HL-60 (cell line): ENCODE measurements around the gene WNT8A.

ENCODE experiments used
- DNase-seq, 2 experiments: peaks; one replicate each; pipeline ENCODE4 v3.0.0-alpha.2; 2010 to 2020; ENCODE audit warnings: low read depth in 1 of 2, low spot score in 1 of 2
- H3K27ac ChIP-seq: fragments of 250-450 bp; sonication (Bioruptor Pico); replicated peaks from 2 replicates; pipeline ENCODE4 v1.5.1; 2020; ENCODE audit warnings: mild to moderate bottlenecking, moderate library complexity
- H3K27me3 ChIP-seq: fragments of 250-450 bp; sonication (Bioruptor Pico); 2 replicates; pipeline ENCODE4 v1.5.1; 2021; ENCODE audit warnings: mild to moderate bottlenecking, moderate library complexity; ENCODE audit not compliant: insufficient read depth, poor library complexity, severe bottlenecking
- H3K4me3 ChIP-seq: replicated peaks from 2 replicates; pipeline ENCODE4 v1.5.1; 2011; ENCODE audit warnings: mild to moderate bottlenecking, control low read depth, low read length; ENCODE audit not compliant: insufficient read depth
- GABPA ChIP-seq: IDR thresholded peaks from 2 replicates; pipeline ENCODE4 v1.6.1; 2012; ENCODE audit warnings: low read depth
- POLR2AphosphoS5 ChIP-seq: IDR thresholded peaks from 2 replicates; pipeline ENCODE4 v1.6.1; 2012; ENCODE audit warnings: low read depth
- SPI1 ChIP-seq: IDR thresholded peaks from 2 replicates; pipeline ENCODE4 v1.6.1; 2012; ENCODE audit warnings: low read depth, mild to moderate bottlenecking, borderline replicate concordance
- TF ChIP-seq, protein P1 (sequence below): IDR thresholded peaks from 2 replicates; pipeline ENCODE4 v1.6.1; 2012; ENCODE audit warnings: low read depth; ENCODE audit not compliant: insufficient replicate concordance
- TF ChIP-seq, protein P2 (sequence below): IDR thresholded peaks from one replicate; pipeline ENCODE4 v1.5.1; 2011; ENCODE audit warnings: low read length, control low read depth, inconsistent platforms; ENCODE audit not compliant: insufficient read depth

Gene WNT8A

DNA sequence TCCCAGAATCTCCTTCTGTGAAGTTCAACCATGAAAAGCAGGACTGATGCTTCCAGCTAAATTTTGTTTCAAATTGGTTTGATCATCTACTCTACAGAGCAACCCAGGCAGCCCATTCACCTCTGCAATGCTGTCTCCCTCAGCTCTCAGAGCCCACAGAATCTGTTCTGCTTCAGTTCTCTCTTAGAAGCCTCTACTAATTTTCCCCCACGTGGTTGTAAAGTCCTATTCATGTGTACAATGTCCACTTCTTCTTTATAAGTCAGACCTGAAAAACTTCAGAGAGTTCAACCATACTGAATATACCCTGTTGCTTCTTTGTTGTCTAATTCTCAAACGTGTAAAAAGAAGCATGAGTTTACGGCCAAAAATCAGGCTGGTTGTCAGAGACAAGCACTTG lies 29.6 kb upstream of the WNT8A start:
- H3K27me3 ChIP-seq: no peaks in the 10 kb centered on the region
- DNase-seq: no peak
- no peak overlapping the region for H3K27ac ChIP-seq
- no peak overlapping the region for H3K4me3 ChIP-seq
- TF ChIP-seq GABPA (no peak), SPI1 (no peak), POLR2AphosphoS5 (no peak)
- TF ChIP-seq, protein P1, sequence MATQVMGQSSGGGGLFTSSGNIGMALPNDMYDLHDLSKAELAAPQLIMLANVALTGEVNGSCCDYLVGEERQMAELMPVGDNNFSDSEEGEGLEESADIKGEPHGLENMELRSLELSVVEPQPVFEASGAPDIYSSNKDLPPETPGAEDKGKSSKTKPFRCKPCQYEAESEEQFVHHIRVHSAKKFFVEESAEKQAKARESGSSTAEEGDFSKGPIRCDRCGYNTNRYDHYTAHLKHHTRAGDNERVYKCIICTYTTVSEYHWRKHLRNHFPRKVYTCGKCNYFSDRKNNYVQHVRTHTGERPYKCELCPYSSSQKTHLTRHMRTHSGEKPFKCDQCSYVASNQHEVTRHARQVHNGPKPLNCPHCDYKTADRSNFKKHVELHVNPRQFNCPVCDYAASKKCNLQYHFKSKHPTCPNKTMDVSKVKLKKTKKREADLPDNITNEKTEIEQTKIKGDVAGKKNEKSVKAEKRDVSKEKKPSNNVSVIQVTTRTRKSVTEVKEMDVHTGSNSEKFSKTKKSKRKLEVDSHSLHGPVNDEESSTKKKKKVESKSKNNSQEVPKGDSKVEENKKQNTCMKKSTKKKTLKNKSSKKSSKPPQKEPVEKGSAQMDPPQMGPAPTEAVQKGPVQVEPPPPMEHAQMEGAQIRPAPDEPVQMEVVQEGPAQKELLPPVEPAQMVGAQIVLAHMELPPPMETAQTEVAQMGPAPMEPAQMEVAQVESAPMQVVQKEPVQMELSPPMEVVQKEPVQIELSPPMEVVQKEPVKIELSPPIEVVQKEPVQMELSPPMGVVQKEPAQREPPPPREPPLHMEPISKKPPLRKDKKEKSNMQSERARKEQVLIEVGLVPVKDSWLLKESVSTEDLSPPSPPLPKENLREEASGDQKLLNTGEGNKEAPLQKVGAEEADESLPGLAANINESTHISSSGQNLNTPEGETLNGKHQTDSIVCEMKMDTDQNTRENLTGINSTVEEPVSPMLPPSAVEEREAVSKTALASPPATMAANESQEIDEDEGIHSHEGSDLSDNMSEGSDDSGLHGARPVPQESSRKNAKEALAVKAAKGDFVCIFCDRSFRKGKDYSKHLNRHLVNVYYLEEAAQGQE: no peak
- TF ChIP-seq, protein P2, sequence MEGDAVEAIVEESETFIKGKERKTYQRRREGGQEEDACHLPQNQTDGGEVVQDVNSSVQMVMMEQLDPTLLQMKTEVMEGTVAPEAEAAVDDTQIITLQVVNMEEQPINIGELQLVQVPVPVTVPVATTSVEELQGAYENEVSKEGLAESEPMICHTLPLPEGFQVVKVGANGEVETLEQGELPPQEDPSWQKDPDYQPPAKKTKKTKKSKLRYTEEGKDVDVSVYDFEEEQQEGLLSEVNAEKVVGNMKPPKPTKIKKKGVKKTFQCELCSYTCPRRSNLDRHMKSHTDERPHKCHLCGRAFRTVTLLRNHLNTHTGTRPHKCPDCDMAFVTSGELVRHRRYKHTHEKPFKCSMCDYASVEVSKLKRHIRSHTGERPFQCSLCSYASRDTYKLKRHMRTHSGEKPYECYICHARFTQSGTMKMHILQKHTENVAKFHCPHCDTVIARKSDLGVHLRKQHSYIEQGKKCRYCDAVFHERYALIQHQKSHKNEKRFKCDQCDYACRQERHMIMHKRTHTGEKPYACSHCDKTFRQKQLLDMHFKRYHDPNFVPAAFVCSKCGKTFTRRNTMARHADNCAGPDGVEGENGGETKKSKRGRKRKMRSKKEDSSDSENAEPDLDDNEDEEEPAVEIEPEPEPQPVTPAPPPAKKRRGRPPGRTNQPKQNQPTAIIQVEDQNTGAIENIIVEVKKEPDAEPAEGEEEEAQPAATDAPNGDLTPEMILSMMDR: no peak

DNA sequence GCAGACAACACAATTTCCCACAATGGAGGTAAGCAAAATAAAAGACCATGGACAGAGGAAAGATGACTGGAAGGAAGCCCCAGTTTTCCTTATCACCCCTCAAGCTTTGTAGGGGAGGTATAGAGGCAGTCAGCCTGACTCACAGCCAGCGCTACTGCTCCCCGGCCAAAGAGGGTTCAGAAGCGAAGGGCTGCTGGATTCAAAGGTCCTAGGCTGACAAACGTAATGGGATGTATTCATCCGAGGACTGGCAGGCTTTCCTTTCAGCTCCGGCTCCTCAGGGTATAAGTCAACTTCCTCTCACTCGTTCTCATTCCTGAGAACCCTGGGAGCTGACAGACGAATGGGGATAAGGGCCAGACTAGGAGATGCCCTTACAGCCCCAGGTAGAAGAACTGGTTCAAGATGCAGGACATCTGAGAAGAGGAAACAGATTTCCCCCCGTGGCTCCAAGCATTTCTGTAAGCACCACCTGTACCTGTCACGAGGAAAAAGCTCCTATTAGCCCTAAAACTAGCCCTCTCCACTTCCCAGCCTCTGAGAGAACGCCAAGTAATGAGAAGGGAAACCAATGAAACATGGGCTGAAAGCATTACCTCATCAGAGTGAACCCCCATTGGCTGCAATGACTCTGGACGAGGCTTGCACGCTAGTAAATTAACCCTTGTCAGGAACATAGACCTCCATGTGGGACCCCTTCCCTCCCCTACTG lies 28.8 kb upstream of the WNT8A start:
- DNase-seq: no peak
- no peak overlapping the region for H3K4me3 ChIP-seq
- H3K27ac ChIP-seq: no peak overlapping the region
- no peaks in the 10 kb centered on the region for H3K27me3 ChIP-seq
- TF ChIP-seq GABPA: no peak
- no peak for TF ChIP-seq POLR2AphosphoS5
- TF ChIP-seq, protein P2: no peak
- TF ChIP-seq SPI1: no peak
- TF ChIP-seq, protein P1: no peak

DNA sequence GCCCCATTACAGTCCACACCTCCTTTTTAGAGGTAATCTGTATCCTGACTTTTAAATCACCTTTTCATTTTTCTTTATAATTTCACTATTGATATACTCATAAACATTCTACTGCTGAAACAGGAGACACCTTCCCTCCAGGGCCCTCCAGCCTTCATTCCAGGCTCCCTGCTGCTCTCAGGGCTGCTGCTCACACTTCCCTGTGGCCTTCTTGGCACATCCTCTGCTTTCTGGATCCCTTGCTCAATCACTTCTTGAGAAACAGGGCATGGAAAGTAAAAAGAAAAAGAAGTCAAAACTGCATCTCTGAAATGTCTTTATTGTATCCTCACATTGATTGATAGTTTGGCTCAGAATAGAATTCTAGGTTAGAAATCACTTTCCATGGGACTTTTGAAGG lies 19.3 kb upstream of the WNT8A start:
- TF ChIP-seq, protein P2: no peak
- no peaks in the 10 kb centered on the region for H3K27me3 ChIP-seq
- no peak overlapping the region for H3K27ac ChIP-seq
- H3K4me3 ChIP-seq: no peak overlapping the region
- DNase-seq: no peak

DNA sequence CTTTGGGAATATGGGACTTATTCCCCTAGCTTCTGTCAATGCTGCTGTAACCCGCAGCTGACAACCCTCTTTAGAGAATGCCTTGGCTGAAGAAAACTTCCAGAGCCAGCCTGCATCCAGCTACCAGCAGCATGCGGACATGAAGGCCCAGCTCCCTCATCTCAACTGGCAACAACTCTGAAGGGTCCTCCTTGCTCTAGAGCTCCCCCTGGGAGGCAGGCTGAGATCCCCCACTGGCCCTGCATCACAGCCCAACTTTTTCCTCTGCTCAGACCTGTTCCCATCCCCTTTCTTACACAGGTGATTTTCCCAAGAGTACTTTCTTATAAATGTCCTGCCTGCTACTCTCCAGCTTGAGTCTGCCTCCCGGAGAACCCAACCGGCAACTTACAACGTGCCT lies 18.7 kb upstream of the WNT8A start:
- Histone ChIP-seq H3K4me3 (no peak overlapping the region), H3K27ac (no peak overlapping the region), H3K27me3 (no peaks in the 10 kb centered on the region)
- no peak for DNase-seq
- TF ChIP-seq, protein P1: no peak
- TF ChIP-seq, protein P2: no peak
- no peak for TF ChIP-seq POLR2AphosphoS5
- no peak for TF ChIP-seq GABPA
- TF ChIP-seq SPI1: no peak
